GM18519 (cell line): ENCODE results near the gene CHCHD4.
"Not testable (repeated sequence)": the region's sequence is repeated elsewhere in the genome, so short reads cannot be mapped to it uniquely, and the experiment has no call there.

ENCODE experiments used
- ATAC-seq: cut with Tn5 transposase; IDR thresholded peaks from one replicate; pipeline ENCODE4 v1.9.1; 2021; ENCODE audit warnings: mild to moderate bottlenecking, moderate library complexity; ENCODE audit not compliant: unreplicated experiment, low FRiP score

The CHCHD4 gene

DNA sequence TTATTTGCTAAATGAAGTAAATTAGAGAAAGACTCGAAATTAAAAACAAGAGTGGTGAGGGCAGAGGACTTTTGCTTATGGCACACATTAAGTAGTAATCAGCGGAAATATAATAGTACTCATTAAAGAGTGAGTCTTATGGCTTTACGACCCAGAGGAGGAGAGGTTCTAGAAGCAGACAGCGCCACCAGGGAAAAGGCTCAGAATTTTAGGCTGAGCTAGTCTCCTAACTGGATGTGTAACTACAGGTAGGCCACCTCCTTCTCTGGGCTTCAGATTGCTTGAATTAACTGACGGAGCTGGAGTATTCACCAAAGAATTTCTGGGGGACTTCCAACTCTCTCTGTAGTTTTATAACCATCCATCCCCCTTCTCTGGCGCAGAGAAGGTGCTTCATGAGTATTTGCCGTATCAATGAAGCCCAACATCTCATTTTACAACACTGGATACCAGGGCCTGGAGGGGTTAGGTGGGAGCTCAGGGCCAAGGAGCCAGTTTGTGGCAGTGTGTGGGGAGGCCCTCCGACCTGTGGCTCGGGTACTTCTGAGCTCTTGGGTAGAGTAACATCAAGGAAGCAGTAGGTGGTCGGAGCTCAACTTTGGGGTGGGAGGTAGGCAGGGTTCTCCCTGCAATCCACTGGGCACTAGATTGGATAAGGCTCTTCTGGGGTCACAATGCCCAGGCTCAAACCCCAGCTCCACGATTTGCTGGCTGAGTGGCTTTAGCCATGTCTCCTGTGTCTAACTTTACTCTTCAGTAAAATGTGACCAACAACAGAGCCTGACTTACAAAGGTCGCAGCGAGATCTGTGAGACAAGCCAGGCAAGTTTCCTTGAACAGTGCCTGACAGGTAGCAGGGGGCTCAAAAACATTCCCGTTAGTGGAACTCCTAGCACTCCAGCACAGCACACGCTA lies 1.1 kb downstream of the CHCHD4 start:
- no peak for ATAC-seq

- ATAC-seq, result no peak
These were observed 2.4 kb downstream of the CHCHD4 start for GRCh38 chr3:14122301-14122700.

- ATAC-seq, result no peak
These were observed 2.8 kb downstream of the CHCHD4 start for GRCh38 chr3:14121859-14122258.

DNA sequence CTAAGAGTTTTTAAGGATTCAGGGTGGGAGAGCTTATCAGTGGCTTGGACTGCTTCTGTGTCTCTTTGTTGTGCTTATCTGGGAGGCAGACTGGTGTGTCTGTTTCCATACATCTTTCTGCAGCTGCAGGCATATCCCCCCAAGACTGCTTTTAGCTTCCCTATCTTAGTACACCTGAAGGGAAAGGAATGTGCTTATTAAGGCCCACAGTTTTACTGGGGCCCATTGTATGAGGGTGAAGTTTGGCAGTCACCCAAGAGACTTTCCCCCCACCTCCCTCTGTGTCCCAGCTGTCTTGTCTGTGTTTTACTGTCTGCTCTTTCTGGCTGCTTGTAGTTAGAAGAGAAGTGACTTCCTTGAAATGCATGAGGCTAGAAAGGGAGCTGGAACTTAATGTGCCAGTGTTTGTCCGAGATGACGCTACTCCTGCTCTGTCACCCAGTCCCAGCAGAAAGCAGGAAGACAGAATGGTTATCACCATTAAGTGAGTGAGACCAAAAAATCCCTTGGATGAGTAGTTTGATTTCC lies 3.7 kb downstream of the CHCHD4 start:
- not testable (repeated sequence) for ATAC-seq

- ATAC-seq, result no peak
These were observed 4.4 kb downstream of the CHCHD4 start for GRCh38 chr3:14120111-14120920.

GRCh38 chr3:14119651-14120050 lies 5.0 kb downstream of the CHCHD4 start:
- no peak for ATAC-seq

GRCh38 chr3:14118400-14119381 lies 6.0 kb downstream of the CHCHD4 start:
- no peak for ATAC-seq

GRCh38 chr3:14117468-14118399 lies 6.9 kb downstream of the CHCHD4 start:
- ATAC-seq, result no peak

DNA sequence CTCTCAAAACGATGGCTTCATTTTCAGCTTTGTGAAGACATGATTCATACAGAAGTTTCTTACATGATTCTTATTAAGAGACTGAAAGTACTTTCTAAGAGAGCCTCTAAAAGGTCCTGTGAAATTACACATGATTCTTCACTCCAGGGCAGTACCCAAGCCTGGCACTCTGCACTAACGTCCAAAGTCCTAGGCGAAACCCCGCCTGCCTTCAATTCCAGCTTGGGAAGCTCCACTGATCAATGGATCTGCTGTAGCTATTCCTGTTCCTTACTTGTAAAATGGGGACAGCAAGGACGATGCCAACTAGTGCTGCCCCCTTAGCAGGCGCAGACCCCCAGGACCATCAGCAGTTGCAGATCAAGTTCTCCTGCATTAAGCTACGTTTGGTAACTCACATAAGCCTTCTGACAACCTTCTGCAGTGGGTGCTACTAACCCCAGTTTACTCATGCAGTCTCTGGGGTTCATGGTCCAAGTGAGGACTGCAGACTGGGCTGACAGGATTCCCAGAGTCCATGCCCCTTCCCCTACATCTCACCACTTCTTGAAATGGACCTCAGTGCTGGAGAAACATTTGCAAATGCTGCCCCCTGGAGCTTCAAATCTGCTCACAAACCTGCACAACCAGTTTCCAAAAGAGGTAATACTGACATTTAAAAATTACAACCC lies 10.6 kb downstream of the CHCHD4 start:
- ATAC-seq, result no peak

DNA sequence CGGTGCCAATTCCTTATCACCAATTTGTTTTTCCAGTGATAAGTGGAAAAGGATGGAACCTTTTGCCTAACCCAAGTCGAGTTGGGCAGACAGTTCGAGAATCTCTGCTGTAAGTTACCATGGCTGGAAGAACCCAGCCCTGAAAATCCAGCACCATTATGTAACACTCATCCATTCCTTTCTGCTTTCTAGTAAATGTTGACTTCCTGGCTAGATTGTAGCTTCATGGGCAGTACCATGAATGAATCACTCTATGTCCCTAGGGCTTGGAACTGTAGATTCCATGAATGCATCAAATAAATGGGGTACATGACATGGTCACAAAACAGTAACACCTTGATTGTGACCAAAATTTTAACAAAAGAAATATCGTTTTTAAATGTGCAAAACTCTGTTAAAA lies 14.0 kb downstream of the CHCHD4 start:
- no peak for ATAC-seq

GRCh38 chr3:14109821-14110220 lies 14.8 kb downstream of the CHCHD4 start:
- ATAC-seq, result not testable (repeated sequence)

- no peak for ATAC-seq
These were observed 26.9 kb downstream of the CHCHD4 start for GRCh38 chr3:14097616-14098391.

DNA sequence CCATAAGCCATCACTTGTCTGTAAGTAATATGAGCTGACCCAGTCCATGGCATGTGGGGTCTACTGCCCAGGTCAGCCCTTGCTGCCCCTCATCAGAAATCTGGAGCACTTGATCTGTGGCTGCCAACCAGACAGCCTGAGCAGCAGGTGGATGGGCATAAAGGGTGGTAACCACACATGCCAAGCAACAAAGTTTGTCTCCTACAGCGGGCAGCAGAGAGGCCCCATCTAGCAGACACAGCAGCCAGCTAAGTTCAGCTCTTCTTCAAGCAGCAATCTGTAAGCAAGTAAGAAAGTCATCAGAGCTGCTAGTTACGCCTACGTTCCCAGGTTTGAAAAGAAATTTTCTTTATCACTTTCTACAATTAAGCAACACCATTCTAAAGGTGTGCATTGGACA lies 27.9 kb downstream of the CHCHD4 start:
- ATAC-seq, result no peak

- no peak for ATAC-seq
These were observed 30.8 kb downstream of the CHCHD4 start for GRCh38 chr3:14093831-14094230.

GRCh38 chr3:14092464-14092863 lies 32.2 kb downstream of the CHCHD4 start:
- ATAC-seq, result no peak

DNA sequence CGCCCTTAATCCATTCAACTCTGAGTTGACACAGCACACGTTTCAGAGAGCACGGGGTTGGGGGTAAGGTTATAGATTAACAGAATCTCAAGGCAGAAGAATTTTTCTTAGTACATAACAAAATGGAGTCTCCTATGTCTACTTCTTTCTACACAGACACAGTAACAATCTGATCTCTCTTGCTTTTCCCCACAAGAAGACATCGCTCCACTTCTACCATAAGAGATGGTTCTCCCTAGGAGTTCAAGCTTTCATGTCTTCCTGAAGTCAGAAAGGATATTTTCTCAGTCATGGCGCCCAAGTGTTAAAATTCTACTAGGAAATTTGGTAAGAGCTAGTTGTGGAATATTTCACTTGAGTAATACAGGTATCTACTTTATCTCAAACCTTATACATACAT lies 32.7 kb downstream of the CHCHD4 start:
- ATAC-seq, result not testable (repeated sequence)

GRCh38 chr3:14087461-14087860 lies 37.2 kb downstream of the CHCHD4 start:
- ATAC-seq, result not testable (repeated sequence)
